ENCODE results near the gene ARHGEF26.

ARHGEF26 gene

DNA sequence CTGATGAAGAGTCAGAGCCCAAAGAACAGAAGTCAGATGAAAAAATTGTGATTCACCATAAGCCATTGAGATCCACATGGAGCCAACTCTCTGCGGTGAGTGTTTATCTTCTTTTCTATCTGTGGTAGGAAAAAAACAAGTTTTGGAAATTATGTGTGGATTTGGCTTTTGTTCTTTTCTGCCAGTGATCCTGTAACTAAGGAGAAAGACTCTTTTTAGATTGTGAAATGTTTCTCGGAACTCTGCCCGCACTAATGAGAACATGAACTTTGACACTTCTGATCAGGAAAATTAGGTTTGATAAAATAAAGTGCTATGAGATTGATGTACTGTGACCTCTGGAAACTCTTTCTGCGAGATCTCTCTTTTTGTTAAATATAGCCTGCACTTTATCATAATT is 8.4 kb downstream of the ARHGEF26 start:
- Mint-ChIP-seq H3K4me1 (no peaks in the 10 kb centered on the region), H3K27me3 (peaks cover 25% of the 10 kb centered on the region), H3K9me3 (no peaks in the 10 kb centered on the region), H3K36me3 (no peaks in the 10 kb centered on the region), H3K4me3 (no peak overlapping the region), H3K27ac (no peak overlapping the region)
- no peak for ATAC-seq

GRCh38 chr3:154130540-154130939 is 9.3 kb downstream of the ARHGEF26 start:
- H3K4me1 Mint-ChIP-seq = no peaks in the 10 kb centered on the region
- no peaks in the 10 kb centered on the region for H3K36me3 Mint-ChIP-seq
- H3K27me3 Mint-ChIP-seq = peaks cover 27% of the 10 kb centered on the region
- no peak overlapping the region for H3K4me3 Mint-ChIP-seq
- H3K9me3 Mint-ChIP-seq = no peaks in the 10 kb centered on the region
- ATAC-seq = no peak
- no peak overlapping the region for H3K27ac Mint-ChIP-seq

DNA sequence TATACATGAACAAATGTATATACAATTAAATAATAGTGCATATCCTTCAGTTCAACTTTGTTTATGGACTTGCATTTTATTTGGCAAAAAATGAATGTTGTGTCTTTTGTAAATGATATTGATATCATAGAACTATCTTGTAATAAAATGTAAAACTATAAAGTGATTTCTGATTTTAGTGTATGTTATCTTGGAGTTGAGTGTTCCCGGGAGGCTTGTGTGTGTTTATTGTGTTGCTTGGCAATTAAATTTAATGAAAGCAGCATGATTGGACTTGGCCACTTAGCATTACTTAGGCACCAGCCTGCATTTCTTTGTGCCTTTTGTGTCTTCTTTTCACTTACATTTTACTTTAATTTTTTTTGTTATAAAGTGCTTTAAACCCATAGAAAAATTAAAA is 10.6 kb downstream of the ARHGEF26 start:
- Mint-ChIP-seq H3K27me3 (peaks cover 27% of the 10 kb centered on the region), H3K36me3 (no peaks in the 10 kb centered on the region), H3K27ac (no peak overlapping the region), H3K4me1 (no peaks in the 10 kb centered on the region), H3K4me3 (no peak overlapping the region), H3K9me3 (no peaks in the 10 kb centered on the region)
- no peak for ATAC-seq

DNA sequence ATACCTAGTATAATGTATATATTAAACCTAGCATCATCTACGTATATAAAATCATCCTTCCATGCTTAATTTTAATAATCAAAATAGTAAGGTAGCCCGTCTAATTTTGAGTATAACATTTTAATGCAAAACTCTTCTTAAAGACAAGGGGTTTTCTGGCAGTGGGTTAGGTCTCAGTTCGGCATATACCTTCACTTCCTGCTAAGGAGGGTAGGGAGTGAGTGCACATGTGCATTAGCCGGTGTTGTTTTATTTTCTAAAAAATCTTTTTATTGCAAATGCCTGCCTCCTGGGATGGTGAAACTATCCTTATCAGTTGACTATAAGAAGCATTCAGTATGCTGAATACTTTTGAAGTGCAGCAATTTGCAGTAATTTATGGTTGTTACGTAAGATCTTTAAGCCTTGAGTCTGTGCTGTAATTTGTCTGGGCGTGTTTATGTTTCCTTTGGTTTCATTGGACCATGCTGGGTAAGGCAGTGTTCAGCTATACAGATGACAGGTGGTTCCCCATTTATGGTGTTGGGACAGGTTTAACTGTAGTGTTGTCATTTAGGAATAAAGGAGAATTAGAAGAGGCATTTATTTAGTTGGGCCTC is 11.7 kb downstream of the ARHGEF26 start:
- Mint-ChIP-seq H3K4me1 (no peaks in the 10 kb centered on the region), H3K27ac (no peak overlapping the region), H3K27me3 (peaks cover 27% of the 10 kb centered on the region), H3K4me3 (no peak overlapping the region), H3K36me3 (no peaks in the 10 kb centered on the region), H3K9me3 (no peaks in the 10 kb centered on the region)
- ATAC-seq = no peak

DNA sequence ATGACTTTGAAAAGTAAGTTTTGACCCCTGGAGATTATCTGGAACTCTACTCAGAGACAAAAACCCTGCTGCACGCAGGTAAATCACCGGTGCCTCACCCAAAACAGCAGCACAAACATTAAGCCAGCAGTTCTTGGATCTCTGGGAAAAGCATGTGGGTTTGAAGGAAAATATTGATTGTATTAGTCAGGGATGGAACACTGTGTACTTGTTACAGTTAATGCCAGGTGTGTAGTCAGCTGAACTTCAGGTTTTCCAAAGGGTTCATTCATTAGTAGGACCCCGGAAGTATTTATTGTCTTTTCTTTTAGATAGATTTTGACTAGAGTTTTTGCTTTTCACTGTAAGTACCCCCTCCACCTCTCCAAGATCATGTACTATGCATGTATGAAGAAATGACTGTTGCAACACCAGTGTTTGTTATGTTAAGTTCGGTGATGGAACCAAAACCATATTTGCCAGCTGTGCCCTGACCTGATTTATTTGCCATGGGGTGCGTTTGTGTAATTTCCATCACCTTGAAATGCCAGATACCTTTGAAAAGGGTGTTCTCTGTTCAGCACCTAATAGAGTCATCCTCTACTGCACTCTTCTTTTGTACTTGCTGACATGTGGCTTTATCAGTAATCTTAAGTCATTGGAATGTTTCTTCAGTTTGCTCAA is 14.5 kb downstream of the ARHGEF26 start:
- Mint-ChIP-seq H3K9me3 (no peaks in the 10 kb centered on the region), H3K27me3 (peaks cover 31% of the 10 kb centered on the region), H3K36me3 (no peaks in the 10 kb centered on the region), H3K27ac (no peak overlapping the region), H3K4me1 (no peaks in the 10 kb centered on the region), H3K4me3 (no peak overlapping the region)
- no peak for ATAC-seq

GRCh38 chr3:154137036-154137435 is 15.8 kb downstream of the ARHGEF26 start:
- H3K27me3 Mint-ChIP-seq = peaks cover 22% of the 10 kb centered on the region
- H3K4me1 Mint-ChIP-seq = no peaks in the 10 kb centered on the region
- no peak overlapping the region for H3K4me3 Mint-ChIP-seq
- no peak overlapping the region for H3K27ac Mint-ChIP-seq
- no peaks in the 10 kb centered on the region for H3K36me3 Mint-ChIP-seq
- H3K9me3 Mint-ChIP-seq = no peaks in the 10 kb centered on the region
- no peak for ATAC-seq

DNA sequence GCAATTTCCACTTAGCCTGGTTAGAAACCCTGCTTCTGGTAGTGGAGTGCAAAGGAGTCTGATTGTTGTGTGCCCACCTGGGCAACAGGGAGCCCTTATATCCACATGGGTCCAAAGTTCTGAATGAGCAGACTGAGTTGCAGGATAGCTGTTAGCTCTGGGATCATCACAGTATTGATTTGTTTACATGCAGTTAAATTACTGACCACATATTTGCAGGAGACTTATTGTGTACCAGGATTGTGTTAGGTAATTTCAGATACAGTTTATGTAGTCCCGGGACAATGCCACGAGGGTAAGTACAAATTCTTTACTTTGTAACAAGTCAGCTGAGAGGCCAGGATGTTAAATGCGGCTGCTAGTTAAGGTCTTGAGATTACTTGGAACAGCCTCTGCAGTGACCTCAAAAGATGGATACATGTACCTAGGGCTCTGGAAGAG is 18.8 kb downstream of the ARHGEF26 start:
- H3K27ac Mint-ChIP-seq = no peak overlapping the region
- no peaks in the 10 kb centered on the region for H3K9me3 Mint-ChIP-seq
- H3K4me1 Mint-ChIP-seq = no peaks in the 10 kb centered on the region
- H3K36me3 Mint-ChIP-seq = no peaks in the 10 kb centered on the region
- no peak for ATAC-seq
- no peak overlapping the region for H3K4me3 Mint-ChIP-seq
- H3K27me3 Mint-ChIP-seq = peaks cover 15% of the 10 kb centered on the region

- no peak for ATAC-seq
- Mint-ChIP-seq H3K4me3 (no peak overlapping the region), H3K27ac (no peak overlapping the region), H3K36me3 (no peaks in the 10 kb centered on the region), H3K27me3 (peaks cover 15% of the 10 kb centered on the region), H3K4me1 (no peaks in the 10 kb centered on the region), H3K9me3 (no peaks in the 10 kb centered on the region)
Observed at GRCh38 chr3:154142608-154143007, 21.4 kb downstream of the ARHGEF26 start.

GRCh38 chr3:154143873-154144272 is 22.7 kb downstream of the ARHGEF26 start:
- no peak for ATAC-seq
- no peak overlapping the region for H3K27ac Mint-ChIP-seq
- H3K36me3 Mint-ChIP-seq = no peaks in the 10 kb centered on the region
- no peak overlapping the region for H3K4me3 Mint-ChIP-seq
- no peaks in the 10 kb centered on the region for H3K9me3 Mint-ChIP-seq
- peaks cover 13% of the 10 kb centered on the region for H3K27me3 Mint-ChIP-seq
- no peaks in the 10 kb centered on the region for H3K4me1 Mint-ChIP-seq

- Mint-ChIP-seq H3K27ac (no peak overlapping the region), H3K4me1 (no peaks in the 10 kb centered on the region), H3K9me3 (no peaks in the 10 kb centered on the region), H3K27me3 (peaks cover 9% of the 10 kb centered on the region), H3K4me3 (no peak overlapping the region), H3K36me3 (no peaks in the 10 kb centered on the region)
- no peak for ATAC-seq
Observed at GRCh38 chr3:154144825-154145465, 23.8 kb downstream of the ARHGEF26 start.

- H3K27ac Mint-ChIP-seq = no peak overlapping the region
- no peaks in the 10 kb centered on the region for H3K9me3 Mint-ChIP-seq
- ATAC-seq = no peak
- peaks cover 14% of the 10 kb centered on the region for H3K27me3 Mint-ChIP-seq
- H3K4me1 Mint-ChIP-seq = no peaks in the 10 kb centered on the region
- H3K4me3 Mint-ChIP-seq = no peak overlapping the region
- H3K36me3 Mint-ChIP-seq = no peaks in the 10 kb centered on the region
Observed at GRCh38 chr3:154148541-154148940, 27.4 kb downstream of the ARHGEF26 start.

GRCh38 chr3:154149286-154149685 is 28.1 kb downstream of the ARHGEF26 start:
- Mint-ChIP-seq H3K27me3 (peaks cover 8% of the 10 kb centered on the region), H3K4me1 (no peaks in the 10 kb centered on the region), H3K27ac (no peak overlapping the region), H3K9me3 (no peaks in the 10 kb centered on the region), H3K36me3 (no peaks in the 10 kb centered on the region), H3K4me3 (no peak overlapping the region)
- ATAC-seq = no peak

GRCh38 chr3:154151969-154152368 is 30.8 kb downstream of the ARHGEF26 start:
- peaks cover 8% of the 10 kb centered on the region for H3K27me3 Mint-ChIP-seq
- ATAC-seq = no peak
- H3K9me3 Mint-ChIP-seq = no peaks in the 10 kb centered on the region
- H3K27ac Mint-ChIP-seq = no peak overlapping the region
- H3K4me1 Mint-ChIP-seq = no peaks in the 10 kb centered on the region
- no peaks in the 10 kb centered on the region for H3K36me3 Mint-ChIP-seq
- no peak overlapping the region for H3K4me3 Mint-ChIP-seq

GRCh38 chr3:154152741-154153140 is 31.6 kb downstream of the ARHGEF26 start:
- Mint-ChIP-seq H3K27ac (no peak overlapping the region), H3K9me3 (no peaks in the 10 kb centered on the region), H3K4me1 (no peaks in the 10 kb centered on the region), H3K27me3 (peaks cover 8% of the 10 kb centered on the region), H3K4me3 (no peak overlapping the region), H3K36me3 (no peaks in the 10 kb centered on the region)
- no peak for ATAC-seq

DNA sequence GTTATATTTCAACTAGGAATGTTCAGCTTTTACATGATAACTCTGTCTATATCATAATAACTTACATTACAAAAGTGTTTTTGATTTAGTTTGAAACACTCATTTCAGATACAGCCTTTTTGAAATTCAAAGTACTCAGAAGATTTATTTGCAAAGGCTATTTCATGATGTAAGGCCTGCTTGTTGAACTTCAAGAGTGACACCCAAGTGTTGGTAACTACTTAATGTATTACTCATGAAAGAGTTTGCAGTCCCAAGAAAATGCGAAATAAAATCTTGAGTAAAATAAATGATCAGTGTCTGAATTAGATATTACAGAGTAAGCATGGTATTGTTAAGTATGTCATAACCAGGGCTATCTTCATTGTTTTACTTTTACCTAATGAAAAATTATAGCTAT is 35.3 kb downstream of the ARHGEF26 start:
- H3K27ac Mint-ChIP-seq = no peak overlapping the region
- no peak for ATAC-seq
- no peaks in the 10 kb centered on the region for H3K9me3 Mint-ChIP-seq
- H3K36me3 Mint-ChIP-seq = no peaks in the 10 kb centered on the region
- H3K4me3 Mint-ChIP-seq = no peak overlapping the region
- no peaks in the 10 kb centered on the region for H3K4me1 Mint-ChIP-seq
- peaks cover 8% of the 10 kb centered on the region for H3K27me3 Mint-ChIP-seq

- no peak for ATAC-seq
- Mint-ChIP-seq H3K27ac (no peak overlapping the region), H3K9me3 (no peaks in the 10 kb centered on the region), H3K4me3 (no peak overlapping the region), H3K4me1 (no peaks in the 10 kb centered on the region), H3K36me3 (no peaks in the 10 kb centered on the region), H3K27me3 (peaks cover 8% of the 10 kb centered on the region)
Observed at GRCh38 chr3:154161806-154162205, 40.6 kb downstream of the ARHGEF26 start.
